Progenitor cell of endocrine pancreas (in vitro differentiated cells): Measurements from ENCODE around the gene WSCD1. TPM values are rescaled to one million over a fixed set of nuclear protein-coding genes. Genes with fewer than 3 reads are reported as not detected.
A peak's percentile ranks its signal among the peaks of the same experiment; 100 is the strongest.

Experiments used
- DNase-seq: peaks from one replicate; pipeline ENCODE4 v3.0.0; 2021; ENCODE audit warnings: low spot score; ENCODE audit not compliant: unreplicated experiment
- H3K27ac Mint-ChIP-seq: 2 replicates; pipeline ENCODE4 v1.8.0; 2021; ENCODE audit warnings: mild to moderate bottlenecking, moderate library complexity, mixed read lengths
- H3K27me3 Mint-ChIP-seq: 2 replicates; pipeline ENCODE4 v1.8.0; 2021; ENCODE audit warnings: mixed read lengths
- H3K36me3 Mint-ChIP-seq: 2 replicates; pipeline ENCODE4 v1.8.0; 2022; ENCODE audit warnings: mixed read lengths; ENCODE audit not compliant: insufficient read depth
- H3K4me1 Mint-ChIP-seq: 2 replicates; pipeline ENCODE4 v1.8.0; 2021; ENCODE audit warnings: low read depth, mixed read lengths
- H3K4me3 Mint-ChIP-seq: 2 replicates; pipeline ENCODE4 v1.8.0; 2021; ENCODE audit warnings: low read depth, mild to moderate bottlenecking, moderate library complexity, mixed read lengths
- H3K9me3 Mint-ChIP-seq: 2 replicates; pipeline ENCODE4 v1.8.0; 2021; ENCODE audit warnings: low read depth, mixed read lengths
- total RNA-seq: library from RNA; stranded (reverse); gene quantifications from 2 replicates; pipeline ENCODE4 v1.2.1, GENCODE V29; 2021
- TF ChIP-seq, protein P1 (sequence below): fragments of 200-600 bp; sonication (generic); IDR thresholded peaks from one replicate; pipeline ENCODE4 v1.5.0; 2021; ENCODE audit warnings: antibody characterized with exemption, mild to moderate bottlenecking; ENCODE audit not compliant: unreplicated experiment

The WSCD1 gene
- total RNA-seq, 1 donor from 2014 or later: 10.3 TPM

DNA sequence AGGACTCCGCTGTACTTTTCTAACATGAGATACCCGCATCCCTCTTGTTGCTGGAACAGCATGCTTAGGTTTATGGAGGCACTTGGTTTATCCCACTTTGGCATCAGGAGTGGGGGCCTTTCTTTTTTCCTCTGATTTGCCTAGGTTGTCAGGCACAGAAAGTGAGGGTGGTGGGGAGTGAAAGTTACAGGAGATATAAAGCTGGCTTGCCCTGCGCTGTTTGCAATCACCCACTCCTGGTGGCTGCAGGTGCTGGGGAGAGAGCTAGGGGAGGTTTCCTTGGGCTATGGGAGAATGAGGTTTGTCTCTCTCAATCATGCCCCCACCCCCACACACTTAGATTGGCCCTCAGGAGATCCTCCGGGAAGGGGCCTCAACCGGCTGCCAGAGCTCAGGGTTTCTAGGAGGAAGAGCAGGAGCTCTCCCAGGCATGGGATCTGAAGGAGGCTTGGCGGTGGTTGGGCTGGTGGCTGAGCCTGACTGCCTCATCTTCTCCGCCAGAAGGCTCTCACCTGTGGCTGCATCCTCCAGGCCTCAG, 1.4 kb downstream of the WSCD1 start:
- H3K4me1 Mint-ChIP-seq: peaks cover 10% of the 10 kb centered on the region
- no peak for DNase-seq
- H3K27me3 Mint-ChIP-seq: peaks cover 70% of the 10 kb centered on the region
- H3K36me3 Mint-ChIP-seq: no peaks in the 10 kb centered on the region
- no peaks in the 10 kb centered on the region for H3K9me3 Mint-ChIP-seq
- peak overlapping the region; percentile 76 for H3K4me3 Mint-ChIP-seq
- TF ChIP-seq, protein P1, sequence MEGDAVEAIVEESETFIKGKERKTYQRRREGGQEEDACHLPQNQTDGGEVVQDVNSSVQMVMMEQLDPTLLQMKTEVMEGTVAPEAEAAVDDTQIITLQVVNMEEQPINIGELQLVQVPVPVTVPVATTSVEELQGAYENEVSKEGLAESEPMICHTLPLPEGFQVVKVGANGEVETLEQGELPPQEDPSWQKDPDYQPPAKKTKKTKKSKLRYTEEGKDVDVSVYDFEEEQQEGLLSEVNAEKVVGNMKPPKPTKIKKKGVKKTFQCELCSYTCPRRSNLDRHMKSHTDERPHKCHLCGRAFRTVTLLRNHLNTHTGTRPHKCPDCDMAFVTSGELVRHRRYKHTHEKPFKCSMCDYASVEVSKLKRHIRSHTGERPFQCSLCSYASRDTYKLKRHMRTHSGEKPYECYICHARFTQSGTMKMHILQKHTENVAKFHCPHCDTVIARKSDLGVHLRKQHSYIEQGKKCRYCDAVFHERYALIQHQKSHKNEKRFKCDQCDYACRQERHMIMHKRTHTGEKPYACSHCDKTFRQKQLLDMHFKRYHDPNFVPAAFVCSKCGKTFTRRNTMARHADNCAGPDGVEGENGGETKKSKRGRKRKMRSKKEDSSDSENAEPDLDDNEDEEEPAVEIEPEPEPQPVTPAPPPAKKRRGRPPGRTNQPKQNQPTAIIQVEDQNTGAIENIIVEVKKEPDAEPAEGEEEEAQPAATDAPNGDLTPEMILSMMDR: no peak
- H3K27ac Mint-ChIP-seq: no peak overlapping the region

DNA sequence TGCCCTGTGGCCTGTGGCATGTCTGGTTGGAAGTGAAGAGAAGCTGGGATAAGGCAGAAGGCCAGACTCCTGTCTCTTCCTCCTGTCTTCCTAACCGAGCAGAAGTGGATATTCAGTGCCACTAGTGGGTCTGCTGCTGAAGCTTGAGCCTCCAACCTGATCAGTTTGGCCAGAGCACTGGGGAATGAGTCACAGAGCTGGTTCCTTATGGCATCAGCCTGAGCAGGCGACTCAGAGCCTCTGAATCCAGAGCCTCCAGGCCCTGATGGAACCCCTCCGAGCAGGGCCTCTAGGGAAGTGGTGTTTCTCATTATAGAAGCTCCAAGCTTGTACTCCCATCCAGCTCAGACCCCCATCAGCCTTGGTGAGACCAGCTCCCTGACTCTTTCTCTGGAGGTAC, 2.0 kb downstream of the WSCD1 start:
- no peaks in the 10 kb centered on the region for H3K9me3 Mint-ChIP-seq
- H3K27ac Mint-ChIP-seq: no peak overlapping the region
- peak overlapping the region; percentile 76 for H3K4me3 Mint-ChIP-seq
- peaks cover 10% of the 10 kb centered on the region for H3K4me1 Mint-ChIP-seq
- H3K27me3 Mint-ChIP-seq: peaks cover 65% of the 10 kb centered on the region
- DNase-seq: no peak
- no peaks in the 10 kb centered on the region for H3K36me3 Mint-ChIP-seq
- TF ChIP-seq, protein P1: no peak

DNA sequence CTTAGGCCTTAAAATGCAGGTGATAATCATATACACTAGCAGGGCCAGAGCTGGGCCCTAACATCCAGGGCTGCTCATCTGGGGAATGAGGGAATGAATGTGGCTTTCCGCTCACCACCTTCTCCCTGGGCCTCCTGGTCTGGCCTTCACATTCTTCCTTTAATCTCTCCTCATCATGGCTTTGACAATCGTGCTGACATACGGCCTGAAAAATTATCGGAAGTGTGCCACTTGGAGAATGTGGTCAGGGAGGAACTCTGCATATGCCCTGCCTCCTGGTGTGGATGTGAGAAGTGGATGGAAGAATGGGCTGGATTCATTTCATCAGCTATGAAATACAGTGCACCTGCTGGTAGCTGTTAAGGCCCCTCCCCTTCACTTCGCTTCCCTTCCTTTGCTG, 2.4 kb downstream of the WSCD1 start:
- H3K9me3 Mint-ChIP-seq: no peaks in the 10 kb centered on the region
- H3K27me3 Mint-ChIP-seq: peaks cover 61% of the 10 kb centered on the region
- H3K4me1 Mint-ChIP-seq: peaks cover 10% of the 10 kb centered on the region
- H3K4me3 Mint-ChIP-seq: no peak overlapping the region
- TF ChIP-seq, protein P1: no peak
- DNase-seq: no peak
- no peaks in the 10 kb centered on the region for H3K36me3 Mint-ChIP-seq
- H3K27ac Mint-ChIP-seq: no peak overlapping the region

DNA sequence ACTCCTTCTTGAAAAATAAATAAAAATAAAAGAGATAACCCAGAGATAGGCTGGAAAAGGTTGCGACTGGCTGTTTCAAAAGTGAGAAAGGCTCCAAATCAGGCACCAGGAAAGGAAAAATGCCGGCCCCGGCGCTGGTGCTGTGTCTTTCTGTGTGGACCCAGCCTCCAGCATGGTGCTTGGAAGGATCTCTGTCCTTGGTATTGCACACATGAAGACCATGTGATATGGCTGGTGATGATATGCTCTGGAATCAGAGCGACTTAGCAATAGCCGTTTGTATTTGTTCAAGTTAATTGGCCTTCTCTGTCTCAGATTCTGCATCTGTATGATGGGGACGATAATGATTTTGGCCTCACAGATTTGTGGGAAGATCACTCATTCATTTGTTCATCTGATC, 3.4 kb downstream of the WSCD1 start:
- H3K4me1 Mint-ChIP-seq: peaks cover 10% of the 10 kb centered on the region
- no peaks in the 10 kb centered on the region for H3K9me3 Mint-ChIP-seq
- peaks cover 57% of the 10 kb centered on the region for H3K27me3 Mint-ChIP-seq
- TF ChIP-seq, protein P1: no peak
- DNase-seq: no peak
- no peak overlapping the region for H3K27ac Mint-ChIP-seq
- H3K36me3 Mint-ChIP-seq: no peaks in the 10 kb centered on the region
- no peak overlapping the region for H3K4me3 Mint-ChIP-seq

DNA sequence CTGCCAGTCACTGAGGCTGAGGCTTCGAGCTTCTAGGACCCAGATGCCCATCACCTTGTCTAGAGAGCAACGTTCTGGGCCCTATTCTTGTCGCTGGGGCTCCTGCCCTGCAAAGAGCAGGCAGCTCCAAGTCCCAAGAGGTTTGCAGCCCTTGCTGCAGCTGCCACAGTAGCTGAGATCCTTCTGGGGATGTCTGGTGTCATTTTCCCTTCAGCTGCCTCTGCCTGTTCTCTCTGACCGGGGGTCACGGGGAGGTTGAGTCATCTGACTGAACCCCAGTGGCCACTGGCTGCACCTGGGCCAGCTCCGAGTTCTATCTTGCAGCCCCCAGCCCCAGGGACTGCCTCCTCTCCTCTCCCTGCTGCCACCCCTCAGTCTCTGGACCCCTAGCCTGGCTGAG, 4.9 kb downstream of the WSCD1 start:
- no peak overlapping the region for H3K4me3 Mint-ChIP-seq
- H3K27ac Mint-ChIP-seq: no peak overlapping the region
- H3K27me3 Mint-ChIP-seq: peaks cover 43% of the 10 kb centered on the region
- H3K9me3 Mint-ChIP-seq: no peaks in the 10 kb centered on the region
- no peaks in the 10 kb centered on the region for H3K36me3 Mint-ChIP-seq
- TF ChIP-seq, protein P1: no peak
- peaks cover 1% of the 10 kb centered on the region for H3K4me1 Mint-ChIP-seq
- no peak for DNase-seq
